GM23338 (cell line): ENCODE results near the gene PPP1R7. TPM values are rescaled to one million over a fixed set of nuclear protein-coding genes. Genes with fewer than 3 reads are reported as not detected.

Source experiments
- ATAC-seq: fragments of 200-7000 bp; cut with Tn5 transposase; 3 replicates; pipeline ENCODE4 v1.9.1; 2020
- DNase-seq: peaks from one replicate; pipeline ENCODE4 v3.0.0-alpha.2; 2015; ENCODE audit warnings: low spot score
- H2AFZ ChIP-seq: fragments of 200-600 bp; sonication (generic); 2 replicates; pipeline ENCODE4 v1.8.0; 2016; ENCODE audit warnings: antibody characterized with exemption, mild to moderate bottlenecking, moderate library complexity
- H3F3A ChIP-seq: fragments of 200-600 bp; sonication (generic); replicated peaks from 2 replicates; pipeline ENCODE4 v1.8.0; 2017; ENCODE audit warnings: antibody characterized with exemption, mixed run types, low read depth
- H3K27ac ChIP-seq: fragments of 200-600 bp; sonication (generic); 2 replicates; pipeline ENCODE4 v1.6.1; 2016; ENCODE audit warnings: low read depth
- H3K27me3 ChIP-seq: fragments of 200-600 bp; sonication (generic); 2 replicates; pipeline ENCODE4 v1.8.0; 2016; ENCODE audit warnings: mild to moderate bottlenecking, mixed run types, moderate library complexity; ENCODE audit not compliant: insufficient read depth
- H3K36me3 ChIP-seq: fragments of 200-600 bp; sonication (generic); 2 replicates; pipeline ENCODE4 v1.8.0; 2016; ENCODE audit warnings: mild to moderate bottlenecking; ENCODE audit not compliant: insufficient read depth
- H3K4me1 ChIP-seq: fragments of 200-600 bp; sonication (generic); 2 replicates; pipeline ENCODE4 v1.8.0; 2016; ENCODE audit warnings: mild to moderate bottlenecking, moderate library complexity; ENCODE audit not compliant: insufficient read depth
- H3K4me2 ChIP-seq: fragments of 200-600 bp; sonication (generic); 2 replicates; pipeline ENCODE4 v1.7.1; 2017; ENCODE audit warnings: mixed run types
- H3K4me3 ChIP-seq: fragments of 200-600 bp; sonication (generic); 2 replicates; pipeline ENCODE4 v1.6.1; 2016; ENCODE audit warnings: mixed run types
- H3K79me2 ChIP-seq: fragments of 200-600 bp; sonication (generic); replicated peaks from 2 replicates; pipeline ENCODE4 v1.8.0; 2017; ENCODE audit warnings: mild to moderate bottlenecking; ENCODE audit not compliant: insufficient read depth
- H3K9me2 ChIP-seq: fragments of 200-600 bp; sonication (generic); 2 replicates; pipeline ENCODE4 v1.8.0; 2017; ENCODE audit not compliant: insufficient read depth
- H4K20me1 ChIP-seq: fragments of 200-600 bp; sonication (generic); replicated peaks from 2 replicates; pipeline ENCODE4 v1.8.0; 2017; ENCODE audit warnings: mild to moderate bottlenecking; ENCODE audit not compliant: insufficient read depth
- H3K27ac Mint-ChIP-seq: 2 replicates; pipeline ENCODE4 v1.8.0; 2020; ENCODE audit warnings: inconsistent platforms, mild to moderate bottlenecking, moderate library complexity, mixed read lengths
- H3K27me3 Mint-ChIP-seq: 3 replicates; pipeline ENCODE4 v1.8.0; 2022; ENCODE audit warnings: low read depth, mild to moderate bottlenecking, moderate library complexity, mixed read lengths, inconsistent platforms; ENCODE audit not compliant: insufficient read depth, poor library complexity
- H3K36me3 Mint-ChIP-seq: 3 replicates; pipeline ENCODE4 v1.8.0; 2021; ENCODE audit warnings: low read depth, mild to moderate bottlenecking, inconsistent platforms, moderate library complexity, mixed read lengths
- H3K4me1 Mint-ChIP-seq: 3 replicates; pipeline ENCODE4 v1.8.0; 2020; ENCODE audit warnings: mild to moderate bottlenecking, inconsistent platforms, mixed read lengths
- H3K4me3 Mint-ChIP-seq: 3 replicates; pipeline ENCODE4 v1.8.0; 2021; ENCODE audit warnings: moderate library complexity, mild to moderate bottlenecking, inconsistent platforms, mixed read lengths
- H3K9me3 Mint-ChIP-seq: 3 replicates; pipeline ENCODE4 v1.8.0; 2020; ENCODE audit warnings: moderate library complexity, mild to moderate bottlenecking, inconsistent platforms, mixed read lengths
- ETS1 ChIP-seq: IDR thresholded peaks from 2 replicates; pipeline ENCODE4 v1.6.1; 2016; ENCODE audit warnings: antibody characterized with exemption
- EZH2 ChIP-seq: fragments of 200-600 bp; sonication (generic); IDR thresholded peaks from one replicate; pipeline ENCODE4 v1.8.0; 2017; ENCODE audit warnings: antibody characterized with exemption, mild to moderate bottlenecking, low read depth; ENCODE audit not compliant: unreplicated experiment
- EZH2phosphoT487 ChIP-seq: fragments of 200-600 bp; sonication (generic); IDR thresholded peaks from one replicate; pipeline ENCODE4 v1.8.1; 2018; ENCODE audit warnings: antibody characterized with exemption; ENCODE audit not compliant: unreplicated experiment
- JUNB ChIP-seq: IDR thresholded peaks from one replicate; pipeline ENCODE4 v1.6.1; 2016; ENCODE audit warnings: antibody characterized with exemption; ENCODE audit not compliant: unreplicated experiment
- NANOG ChIP-seq: IDR thresholded peaks from 2 replicates; pipeline ENCODE4 v1.6.1; 2016; ENCODE audit warnings: antibody characterized with exemption, borderline replicate concordance
- POLR2AphosphoS5 ChIP-seq: IDR thresholded peaks from 2 replicates; pipeline ENCODE4 v1.6.1; 2016; ENCODE audit warnings: antibody characterized with exemption, low read depth
- REST ChIP-seq: IDR thresholded peaks from one replicate; pipeline ENCODE4 v1.6.1; 2018; ENCODE audit warnings: antibody characterized with exemption; ENCODE audit not compliant: unreplicated experiment
- STAT1 ChIP-seq: IDR thresholded peaks from one replicate; pipeline ENCODE4 v1.6.1; 2016; ENCODE audit warnings: antibody characterized with exemption; ENCODE audit not compliant: unreplicated experiment
- ZNF114 ChIP-seq: fragments of 250-450 bp; sonication (Bioruptor Pico); IDR thresholded peaks from 2 replicates; pipeline ENCODE4 v1.5.0; 2020; ENCODE audit warnings: mild to moderate bottlenecking, moderate library complexity
- ZNF331 ChIP-seq: fragments of 250-450 bp; sonication (Bioruptor Pico); IDR thresholded peaks from 2 replicates; pipeline ENCODE4 v1.5.0; 2020; ENCODE audit warnings: low read depth, mild to moderate bottlenecking, moderate library complexity
- ZNF462 ChIP-seq: fragments of 250-450 bp; sonication (Bioruptor Pico); IDR thresholded peaks from 2 replicates; pipeline ENCODE4 v1.5.0; 2020; ENCODE audit warnings: mild to moderate bottlenecking, moderate library complexity
- polyA plus RNA-seq: library from polyadenylated mRNA; unstranded; fragments of >200 nt; fragmentation: Nextera tagmentation; extraction: Ambion mirVana; gene quantifications from 2 replicates; pipeline ENCODE4 v1.2.1, GENCODE V29; 2016
- total RNA-seq: library from RNA; depleted of rRNA; stranded (reverse); fragments of >200 nt; shearing (Covaris generic); gene quantifications from 2 replicates; pipeline ENCODE4 v1.2.3, GENCODE V29; 2014

PPP1R7 gene
- total and polyA plus RNA-seq, 2 experiments from 2014 or later: 48.2 to 94.3 TPM

GRCh38 chr2:241191081-241191480 is 40.8 kb downstream of the PPP1R7 start (continued):
- TF ChIP-seq EZH2 (no peak), NANOG (no peak), REST (no peak), EZH2phosphoT487 (no peak), ZNF331 (CRISPR knock-in tag) (no peak), ZNF114 (no peak), POLR2AphosphoS5 (no peak)

- Histone ChIP-seq H3K4me1 (no peaks in the 10 kb centered on the region), H3K4me2 (no peak overlapping the region), H4K20me1 (no peaks in the 10 kb centered on the region), H3K27me3 (no peaks in the 10 kb centered on the region), H3K79me2 (no peaks in the 10 kb centered on the region), H3K27ac (no peak overlapping the region), H3K36me3 (no peaks in the 10 kb centered on the region), H3F3A (no peaks in the 10 kb centered on the region), H2AFZ (no peak overlapping the region), H3K4me3 (no peak overlapping the region), H3K9me2 (no peaks in the 10 kb centered on the region)
- H3K4me1 Mint-ChIP-seq: no peaks in the 10 kb centered on the region; the same call in 2 of the 3 replicates
- no peak for TF ChIP-seq NANOG
- no peak for TF ChIP-seq ETS1
- TF ChIP-seq ZNF462: no peak
- TF ChIP-seq JUNB: no peak
- TF ChIP-seq EZH2phosphoT487: no peak
- no peak for TF ChIP-seq STAT1
- TF ChIP-seq EZH2: no peak
- no peak for TF ChIP-seq REST
- no peak overlapping the region for H3K4me3 Mint-ChIP-seq
- DNase-seq: no peak
- ATAC-seq: no peak
- H3K9me3 Mint-ChIP-seq: no peaks in the 10 kb centered on the region; the same call in 2 of the 3 replicates
- no peak overlapping the region for H3K27ac Mint-ChIP-seq
- no peaks in the 10 kb centered on the region for H3K36me3 Mint-ChIP-seq
- H3K27me3 Mint-ChIP-seq: peaks cover 6% of the 10 kb centered on the region
Measured at GRCh38 chr2:241193271-241193670, 43.0 kb downstream of the PPP1R7 start.
